ENCODE results near the gene GALNT4.

- TF ChIP-seq CTCF (IDR thresholded peaks at IDR 0.05) (no peak), POLR2A (IDR thresholded peaks at IDR 0.05) (no peak), POLR2AphosphoS5 (IDR thresholded peaks at IDR 0.05) (no peak)
Measured at GRCh38 chr12:89552376-89552775, 27.8 kb upstream of the GALNT4 start.
